Activated T-helper 17 cell treated with anti-CD3 and anti-CD28 coated beads, Interleukin-2, amount 50 U/mL, for 72 hours (primary cell): Measurements from ENCODE around the gene WDR81. TPM values are rescaled to one million over a fixed set of nuclear protein-coding genes. Genes with fewer than 3 reads are reported as not detected.
"Not testable (repeated sequence)": the region's sequence is repeated elsewhere in the genome, so short reads cannot be mapped to it uniquely, and the experiment has no call there.

Experiments used
- ATAC-seq: fragments of 150-1000 bp; cut with Tn5 transposase; replicated peaks from 2 replicates; pipeline ENCODE4 v1.10.0; 2021; ENCODE audit warnings: mild to moderate bottlenecking, moderate library complexity
- H3K27ac Mint-ChIP-seq: one replicate; pipeline ENCODE4 v1.8.0; 2022; ENCODE audit warnings: mixed read lengths
- H3K27me3 Mint-ChIP-seq: one replicate; pipeline ENCODE4 v1.8.0; 2022; ENCODE audit warnings: mixed read lengths
- H3K36me3 Mint-ChIP-seq: one replicate; pipeline ENCODE4 v1.8.0; 2022; ENCODE audit warnings: low read depth, mild to moderate bottlenecking, mixed read lengths
- H3K4me1 Mint-ChIP-seq: one replicate; pipeline ENCODE4 v1.8.0; 2022; ENCODE audit warnings: mixed read lengths
- H3K4me3 Mint-ChIP-seq: one replicate; pipeline ENCODE4 v1.8.0; 2022; ENCODE audit warnings: mild to moderate bottlenecking, mixed read lengths
- H3K9me3 Mint-ChIP-seq: one replicate; pipeline ENCODE4 v1.8.0; 2022; ENCODE audit warnings: mixed read lengths
- total RNA-seq, 2 donors: library from RNA; stranded (reverse); gene quantifications; one replicate each; pipeline ENCODE4 v1.2.3, GENCODE V29; 2022

WDR81 gene
- total RNA-seq, 2 donors from 2014 or later, result 13.2 to 20.2 TPM

DNA sequence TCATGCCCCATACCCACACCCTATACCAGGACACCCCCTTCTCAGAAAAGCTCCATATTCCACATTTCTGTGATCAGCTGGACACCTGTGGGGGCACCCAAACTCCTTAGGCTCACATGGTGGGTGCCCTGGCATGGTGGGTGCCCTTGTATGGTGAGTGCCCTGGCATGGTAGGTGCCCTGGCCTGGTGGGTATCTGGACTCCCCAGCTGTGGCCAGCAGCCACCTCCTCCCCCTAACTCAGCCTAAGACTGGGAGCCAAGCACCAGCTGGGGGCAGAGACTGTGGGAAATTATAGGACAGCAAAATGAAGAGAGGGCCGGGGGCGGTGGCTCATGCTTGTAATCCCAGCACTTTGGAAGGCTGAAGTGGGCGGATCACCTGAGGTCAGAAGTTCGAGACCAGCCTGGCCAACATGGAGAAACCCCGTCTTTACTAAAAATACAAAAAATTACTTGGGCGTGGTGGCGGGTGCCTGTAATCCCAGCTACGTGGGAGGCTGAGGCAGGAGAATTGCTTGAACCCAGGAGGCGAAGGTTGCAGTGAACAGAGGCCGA is 15.6 kb upstream of the WDR81 start:
- not testable (repeated sequence) for H3K4me1 Mint-ChIP-seq, H3K27me3 Mint-ChIP-seq, H3K27ac Mint-ChIP-seq, H3K9me3 Mint-ChIP-seq, ATAC-seq
- Mint-ChIP-seq H3K4me3 (peak overlapping the region; percentile 60), H3K36me3 (peaks cover 17% of the 10 kb centered on the region)

DNA sequence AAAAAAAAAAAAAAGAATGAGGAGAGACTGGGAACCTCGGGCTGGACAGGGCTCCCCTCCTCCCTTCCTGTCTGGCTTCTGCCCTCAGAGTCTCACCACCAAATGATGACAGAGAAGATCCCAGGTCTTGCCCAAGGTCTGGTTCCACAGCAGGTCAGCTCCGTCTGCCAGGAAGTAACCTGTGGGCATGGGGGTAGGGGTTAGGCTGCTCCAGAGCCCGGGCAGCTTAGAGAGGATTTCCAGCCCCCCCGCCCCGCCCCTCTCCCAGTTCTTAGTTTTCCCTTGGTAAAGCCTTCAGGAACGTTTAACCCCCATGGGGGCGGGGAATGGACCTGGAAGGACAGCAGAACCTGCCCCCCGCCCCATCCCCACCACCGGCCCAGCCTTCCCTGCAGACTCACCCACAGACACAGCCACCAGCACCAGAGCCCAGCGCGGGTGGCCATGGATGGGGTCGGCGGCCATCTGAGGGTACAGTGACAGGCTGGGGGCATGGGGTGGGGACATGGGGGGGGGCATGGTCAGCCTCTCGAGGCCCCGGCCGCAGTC is 15.0 kb upstream of the WDR81 start:
- Mint-ChIP-seq H3K27ac (no peak overlapping the region), H3K9me3 (no peaks in the 10 kb centered on the region), H3K4me1 (no peaks in the 10 kb centered on the region), H3K4me3 (peak overlapping the region; percentile 60), H3K27me3 (no peaks in the 10 kb centered on the region), H3K36me3 (peaks cover 17% of the 10 kb centered on the region)
- peak; percentile 34 for ATAC-seq

DNA sequence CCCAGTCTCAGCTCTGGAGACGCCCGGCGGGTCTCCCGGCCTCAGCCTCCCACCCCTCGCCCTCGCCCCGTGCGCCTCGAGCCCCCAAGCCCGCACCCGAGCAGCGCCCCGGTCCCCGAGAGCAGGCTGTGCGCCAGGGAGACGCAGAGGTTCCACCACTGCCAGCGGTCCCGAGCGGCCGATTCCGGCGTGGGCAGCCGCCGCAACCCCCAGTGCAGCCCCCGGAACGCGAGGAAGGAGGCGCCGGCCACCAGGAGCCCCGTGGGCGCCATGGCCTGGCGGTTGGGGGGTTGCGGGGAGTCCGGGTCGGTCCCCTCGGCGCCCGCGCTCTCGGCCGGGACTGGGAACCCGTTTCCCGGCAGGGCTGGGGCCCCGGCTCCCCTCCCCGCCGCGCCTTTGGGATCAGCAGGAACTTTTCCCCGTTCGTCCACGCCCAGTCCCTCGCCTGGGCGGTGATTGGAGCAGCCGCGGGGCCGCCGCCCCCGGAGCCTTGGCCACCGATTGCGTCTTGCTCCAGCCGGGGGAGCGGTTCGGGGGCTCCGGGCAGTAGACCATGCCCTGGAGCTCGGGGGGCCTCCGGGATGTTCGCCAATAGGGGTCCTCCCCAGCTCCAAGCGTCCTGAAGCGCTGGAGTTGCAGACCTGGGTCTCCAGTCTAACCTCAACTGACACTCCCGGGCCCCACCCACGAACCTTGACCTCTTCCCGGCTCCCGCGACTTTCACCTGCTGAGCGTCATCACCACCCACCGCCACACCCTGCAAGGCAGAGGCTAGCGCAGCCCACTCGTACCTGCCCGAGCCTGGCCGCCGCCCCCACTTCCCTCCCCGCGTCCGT is 14.3 kb upstream of the WDR81 start, which contains the start of gene TLCD2:
TSS of gene TLCD2 (minus strand) at position 407 of the 836 bp plus-strand sequence. CDS start at position 272, 135 bp downstream.
- H3K4me3 Mint-ChIP-seq, result peak within 1 kb of the TSS; percentile 60
- peaks cover 17% of the 10 kb centered on the region for H3K36me3 Mint-ChIP-seq
- no peaks in the 10 kb centered on the region for H3K9me3 Mint-ChIP-seq
- no peaks in the 10 kb centered on the region for H3K27me3 Mint-ChIP-seq
- peak; percentile 63 for ATAC-seq
- no peaks in the 10 kb centered on the region for H3K4me1 Mint-ChIP-seq
- H3K27ac Mint-ChIP-seq, result no peak within 1 kb of the TSS

DNA sequence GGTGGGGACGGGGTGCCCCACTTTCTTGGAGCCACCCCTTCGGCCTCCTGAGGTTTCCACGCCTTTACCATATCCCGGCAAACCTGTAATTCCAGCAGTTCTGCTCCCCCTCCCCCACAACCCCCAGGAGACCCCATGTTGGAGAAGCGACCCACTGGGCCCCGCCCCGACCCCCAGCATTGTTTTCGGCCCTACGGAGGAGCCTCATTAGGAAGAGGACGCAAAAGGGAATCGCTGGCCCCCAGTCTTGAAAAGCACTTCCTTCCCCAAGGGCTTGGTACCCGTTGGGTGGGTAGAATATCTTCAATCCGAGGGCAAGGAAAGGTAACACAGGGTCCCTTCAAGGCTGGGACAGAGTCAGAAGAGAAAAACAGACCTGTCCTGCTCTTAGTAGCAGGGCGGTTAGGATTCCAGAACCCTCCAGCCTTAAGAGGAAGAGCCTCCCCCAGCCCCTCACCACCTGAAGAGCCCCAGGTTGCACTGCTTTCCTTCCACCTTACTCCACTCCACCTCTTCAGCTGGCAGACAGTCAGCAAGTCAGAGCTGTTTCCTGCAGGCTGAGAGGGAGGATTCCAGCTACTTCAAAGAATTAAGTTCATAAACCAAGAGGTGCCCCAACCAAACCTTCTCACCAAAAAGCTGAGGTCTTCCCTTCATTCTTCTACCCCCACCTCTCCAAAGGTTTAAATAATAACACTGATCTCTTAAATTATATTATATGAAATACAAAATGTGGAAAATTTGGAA is 13.5 kb upstream of the WDR81 start:
- Mint-ChIP-seq H3K4me3 (peak overlapping the region; percentile 57), H3K4me1 (no peaks in the 10 kb centered on the region), H3K36me3 (peaks cover 17% of the 10 kb centered on the region), H3K27ac (no peak overlapping the region), H3K9me3 (no peaks in the 10 kb centered on the region), H3K27me3 (no peaks in the 10 kb centered on the region)
- ATAC-seq, result no peak

DNA sequence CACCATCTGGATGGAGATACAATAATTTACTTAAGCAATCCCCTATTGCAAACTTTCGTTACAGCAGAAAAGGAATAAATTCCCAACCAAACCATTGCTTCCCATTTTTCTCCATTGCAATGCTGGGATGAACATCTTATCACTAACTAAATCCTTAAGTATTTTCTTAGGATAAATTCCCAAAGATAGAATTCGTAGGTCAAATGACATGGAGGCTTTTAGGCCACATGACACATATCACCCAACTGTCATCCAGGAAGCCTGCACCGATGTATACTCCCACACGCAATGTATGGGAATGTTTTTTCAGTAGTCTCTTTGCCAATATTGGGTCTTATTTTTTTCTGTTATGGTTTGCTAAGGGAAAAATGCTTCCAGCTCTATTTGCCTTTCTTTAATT is 12.7 kb upstream of the WDR81 start:
- H3K9me3 Mint-ChIP-seq, result no peaks in the 10 kb centered on the region
- ATAC-seq, result no peak
- H3K27me3 Mint-ChIP-seq, result no peaks in the 10 kb centered on the region
- H3K36me3 Mint-ChIP-seq, result peaks cover 24% of the 10 kb centered on the region
- H3K27ac Mint-ChIP-seq, result no peak overlapping the region
- no peaks in the 10 kb centered on the region for H3K4me1 Mint-ChIP-seq
- H3K4me3 Mint-ChIP-seq, result peak overlapping the region; percentile 57

DNA sequence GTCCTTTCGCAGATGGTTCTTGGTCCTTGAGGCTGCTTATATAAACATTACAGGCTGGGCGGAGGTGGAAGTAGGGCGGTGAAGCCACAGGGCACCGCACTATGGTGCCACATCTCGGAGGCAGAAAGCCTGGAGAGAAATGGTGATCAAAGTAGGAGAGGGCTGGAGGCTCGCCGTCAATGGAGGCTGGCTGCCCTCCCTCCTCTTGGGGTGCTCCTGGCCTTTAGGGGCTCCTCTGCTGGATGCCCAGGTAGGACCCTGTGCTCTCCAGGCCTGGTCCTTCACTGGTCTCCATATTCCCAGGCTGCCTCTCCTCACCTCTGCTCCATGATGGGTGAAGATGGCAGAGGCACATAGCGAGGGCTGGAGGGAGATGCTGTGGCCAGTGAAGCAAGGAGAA is 12.2 kb upstream of the WDR81 start:
- ATAC-seq, result no peak
- Mint-ChIP-seq H3K4me1 (no peaks in the 10 kb centered on the region), H3K36me3 (peaks cover 24% of the 10 kb centered on the region), H3K9me3 (no peaks in the 10 kb centered on the region), H3K27me3 (no peaks in the 10 kb centered on the region), H3K27ac (no peak overlapping the region), H3K4me3 (no peak overlapping the region)

DNA sequence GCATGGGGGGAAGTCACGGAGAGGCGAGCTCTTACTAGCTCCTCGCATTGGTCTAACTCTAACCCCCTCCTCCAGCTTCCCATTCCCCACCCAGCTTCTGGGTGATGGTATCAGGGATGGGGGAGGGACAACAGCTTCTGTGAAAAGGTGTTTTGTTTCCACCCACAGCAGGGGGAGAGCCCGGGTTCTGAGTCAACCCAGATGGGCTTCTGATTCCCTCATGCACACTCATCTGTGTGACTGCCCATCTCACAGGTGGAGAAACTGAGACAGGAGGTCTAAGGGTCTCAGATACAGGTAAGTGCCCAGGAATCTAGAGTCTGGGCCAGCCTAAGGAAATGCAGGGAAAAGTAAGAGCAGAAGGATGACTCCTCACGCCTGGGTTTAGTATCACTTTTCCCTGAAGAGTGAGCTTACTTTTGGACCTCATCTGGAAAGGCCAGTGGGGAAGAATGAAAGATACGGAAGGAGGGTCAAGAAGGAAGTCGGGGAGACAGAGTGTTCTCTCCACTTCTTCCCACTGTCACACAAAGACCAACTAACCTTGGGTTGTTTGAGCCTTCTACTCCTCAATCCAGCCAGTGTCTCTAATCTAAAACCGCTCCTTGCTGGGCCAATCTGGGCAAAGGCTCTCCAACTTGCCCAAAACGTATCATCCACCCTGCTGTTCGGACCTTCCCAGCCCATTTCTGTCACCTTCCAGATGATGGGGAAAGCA is 11.2 kb upstream of the WDR81 start:
- H3K27ac Mint-ChIP-seq, result no peak overlapping the region
- no peaks in the 10 kb centered on the region for H3K9me3 Mint-ChIP-seq
- ATAC-seq, result no peak
- peak overlapping the region; percentile 28 for H3K4me3 Mint-ChIP-seq
- H3K27me3 Mint-ChIP-seq, result no peaks in the 10 kb centered on the region
- H3K4me1 Mint-ChIP-seq, result peaks cover 5% of the 10 kb centered on the region
- H3K36me3 Mint-ChIP-seq, result peaks cover 24% of the 10 kb centered on the region

DNA sequence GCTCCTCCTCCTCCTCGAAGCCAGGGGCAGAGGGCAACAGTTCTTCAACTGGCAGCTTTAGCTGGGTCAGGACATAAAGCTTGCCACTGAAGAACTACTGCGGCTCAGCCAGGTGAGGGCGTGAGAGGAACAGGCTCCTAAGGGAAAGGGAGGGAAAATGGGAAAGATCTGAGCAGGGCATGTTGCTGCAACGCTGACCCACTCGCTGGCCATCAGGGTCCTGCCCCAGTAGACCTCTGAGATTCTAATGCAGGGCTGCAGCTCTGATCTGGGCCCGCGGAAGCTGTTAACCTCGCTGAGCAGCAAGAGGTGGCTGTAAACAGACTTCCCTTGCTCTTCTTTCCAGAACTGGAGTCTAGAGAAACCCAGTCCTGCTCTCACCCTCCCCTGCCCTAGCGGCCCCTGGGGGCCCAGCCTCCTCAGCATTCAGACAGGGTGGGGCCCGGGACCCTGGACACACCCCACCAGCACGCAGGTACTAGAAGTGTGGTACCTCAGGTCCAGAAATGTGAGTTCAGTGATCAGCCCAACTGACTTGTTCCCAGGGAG is 10.6 kb upstream of the WDR81 start:
- Mint-ChIP-seq H3K4me3 (peak overlapping the region; percentile 62), H3K36me3 (peaks cover 24% of the 10 kb centered on the region), H3K27me3 (no peaks in the 10 kb centered on the region), H3K27ac (no peak overlapping the region), H3K9me3 (no peaks in the 10 kb centered on the region), H3K4me1 (peaks cover 5% of the 10 kb centered on the region)
- no peak for ATAC-seq

DNA sequence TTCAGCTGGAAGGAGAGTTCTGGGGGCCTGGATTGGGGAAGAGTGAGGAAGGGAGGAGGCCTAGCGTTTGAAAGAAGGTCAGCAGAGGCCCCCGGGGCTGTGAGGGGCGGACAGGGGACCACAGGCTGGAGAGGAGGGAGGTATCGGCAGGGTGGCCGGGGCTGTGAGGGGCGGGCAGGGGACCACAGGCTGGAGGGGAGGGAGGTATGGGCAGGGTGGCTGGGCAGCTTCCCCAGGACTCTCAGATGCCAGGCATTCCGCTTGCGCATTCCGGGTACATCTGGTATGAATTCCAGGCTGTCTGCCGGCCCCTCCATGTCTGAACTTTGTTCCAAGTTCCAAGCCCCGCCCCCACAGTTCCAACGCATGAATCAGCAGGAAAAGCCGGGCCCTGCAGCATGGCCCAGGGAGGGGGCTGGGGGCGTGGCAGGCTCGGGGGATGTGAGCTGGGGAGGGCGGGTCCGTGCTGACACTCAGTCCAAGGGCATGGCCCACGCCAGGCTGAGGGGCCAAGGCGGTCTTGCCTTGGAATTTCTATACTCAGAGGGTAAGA is 10.0 kb upstream of the WDR81 start:
- ATAC-seq, result no peak
- peaks cover 24% of the 10 kb centered on the region for H3K36me3 Mint-ChIP-seq
- H3K4me1 Mint-ChIP-seq, result peaks cover 5% of the 10 kb centered on the region
- H3K9me3 Mint-ChIP-seq, result no peaks in the 10 kb centered on the region
- H3K27ac Mint-ChIP-seq, result no peak overlapping the region
- H3K27me3 Mint-ChIP-seq, result no peaks in the 10 kb centered on the region
- H3K4me3 Mint-ChIP-seq, result peak overlapping the region; percentile 62

DNA sequence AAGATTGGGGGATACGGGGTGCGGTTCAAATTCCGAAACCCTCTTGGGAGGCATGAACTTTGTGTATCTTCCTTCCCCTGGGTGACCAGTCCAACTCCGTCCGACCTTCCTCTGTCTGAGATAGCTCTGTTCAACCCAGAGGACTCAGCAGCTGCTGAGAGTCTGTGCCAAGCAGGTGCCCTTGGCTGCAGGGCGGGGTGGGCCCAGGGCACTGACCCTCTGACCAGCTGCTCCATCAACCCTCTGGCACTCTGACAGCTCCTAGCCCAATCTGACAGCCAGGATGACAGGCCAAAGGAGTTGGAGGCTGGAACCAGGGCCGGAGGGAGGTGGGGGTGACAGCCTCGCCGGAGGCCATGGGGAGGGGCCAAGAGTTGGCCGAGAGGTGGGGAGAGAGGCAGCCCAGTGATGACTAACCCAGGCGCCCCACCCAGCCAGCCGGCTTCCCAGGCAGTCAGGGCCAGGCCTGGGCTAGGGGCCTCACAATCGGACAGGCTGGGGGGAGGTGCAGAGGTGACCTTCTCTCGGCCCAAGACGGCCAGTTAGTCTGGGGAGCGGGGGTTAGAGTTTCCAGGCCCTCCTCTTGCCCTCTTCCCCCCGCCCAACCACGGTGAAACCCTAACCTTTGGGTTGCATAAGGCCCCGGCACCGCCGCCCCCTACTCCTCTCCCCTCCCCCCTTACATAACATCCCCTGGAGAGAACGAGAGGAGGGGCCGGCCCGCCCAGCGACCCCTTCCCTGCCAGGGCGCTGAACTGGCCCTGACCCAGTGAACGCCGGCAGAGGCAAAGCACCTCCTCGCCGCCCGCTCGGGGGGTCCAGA is 9.3 kb upstream of the WDR81 start:
- Mint-ChIP-seq H3K4me1 (peaks cover 5% of the 10 kb centered on the region), H3K4me3 (peak overlapping the region; percentile 62), H3K27ac (no peak overlapping the region), H3K9me3 (no peaks in the 10 kb centered on the region), H3K27me3 (no peaks in the 10 kb centered on the region), H3K36me3 (peaks cover 24% of the 10 kb centered on the region)
- no peak for ATAC-seq

DNA sequence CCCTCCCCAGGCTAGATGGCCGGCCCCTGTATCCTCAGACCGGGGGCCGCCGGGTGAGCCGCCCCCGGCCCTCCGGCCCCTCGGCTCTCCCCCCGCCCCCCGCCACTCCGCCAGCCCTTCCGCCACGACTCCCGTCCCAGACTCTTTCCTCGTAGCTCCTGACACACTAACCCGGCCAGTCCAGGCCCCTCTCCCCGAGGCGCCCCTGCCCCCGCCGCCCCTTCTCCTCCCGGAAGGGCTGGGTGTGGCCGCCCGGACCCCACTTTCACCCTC is 8.8 kb upstream of the WDR81 start:
- Mint-ChIP-seq H3K27me3 (no peaks in the 10 kb centered on the region), H3K36me3 (peaks cover 24% of the 10 kb centered on the region), H3K4me1 (peaks cover 5% of the 10 kb centered on the region), H3K4me3 (peak overlapping the region; percentile 94), H3K27ac (peak overlapping the region; percentile 98), H3K9me3 (no peaks in the 10 kb centered on the region)
- ATAC-seq, result no peak

DNA sequence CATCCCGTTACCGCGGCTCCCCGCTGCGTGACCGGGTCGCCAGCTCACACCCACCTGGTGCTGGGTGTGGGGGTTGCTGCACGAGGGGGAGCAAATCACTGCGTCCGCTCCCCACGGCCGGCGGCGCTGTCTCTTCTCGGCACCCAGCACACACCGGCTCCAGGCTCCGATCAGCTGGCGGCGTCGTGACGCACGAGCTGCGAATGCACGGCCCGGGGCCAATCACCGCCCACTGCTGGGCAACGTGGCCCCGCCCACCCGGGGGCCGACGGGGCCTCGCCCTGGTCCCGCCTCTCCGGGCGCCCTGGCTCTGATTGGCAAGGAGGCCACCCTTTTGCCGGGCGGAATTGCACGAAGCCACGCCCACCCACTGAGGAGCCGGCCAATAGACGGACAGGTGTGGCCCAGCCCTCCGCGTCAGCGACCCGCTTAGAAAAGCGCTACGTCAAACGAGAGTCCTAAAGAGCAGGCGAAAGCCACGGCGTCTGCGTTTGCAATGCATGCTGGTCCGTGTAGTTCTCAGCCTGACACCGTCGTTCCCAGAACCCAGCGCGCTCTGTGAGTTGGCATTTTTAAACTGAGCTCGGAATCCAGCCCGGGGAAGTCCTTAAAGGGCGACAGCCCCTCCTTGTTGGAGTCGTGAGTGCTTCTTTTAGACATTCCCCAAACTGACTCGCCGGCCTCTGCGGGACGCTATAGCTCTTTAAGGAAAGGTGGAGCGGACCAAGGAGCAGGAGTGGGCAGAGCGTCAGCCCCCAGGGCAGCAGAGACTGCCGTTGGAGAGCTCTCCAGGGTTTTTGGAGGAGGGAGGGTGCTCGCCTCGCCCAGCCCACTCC is 8.2 kb upstream of the WDR81 start:
- Mint-ChIP-seq H3K27ac (peak overlapping the region; percentile 98), H3K4me1 (peaks cover 5% of the 10 kb centered on the region), H3K27me3 (no peaks in the 10 kb centered on the region), H3K36me3 (peaks cover 24% of the 10 kb centered on the region), H3K4me3 (peak overlapping the region; percentile 94), H3K9me3 (no peaks in the 10 kb centered on the region)
- peak; percentile 87 for ATAC-seq
